ENCODE measurements around the gene SIRT5.

Gene SIRT5

DNA sequence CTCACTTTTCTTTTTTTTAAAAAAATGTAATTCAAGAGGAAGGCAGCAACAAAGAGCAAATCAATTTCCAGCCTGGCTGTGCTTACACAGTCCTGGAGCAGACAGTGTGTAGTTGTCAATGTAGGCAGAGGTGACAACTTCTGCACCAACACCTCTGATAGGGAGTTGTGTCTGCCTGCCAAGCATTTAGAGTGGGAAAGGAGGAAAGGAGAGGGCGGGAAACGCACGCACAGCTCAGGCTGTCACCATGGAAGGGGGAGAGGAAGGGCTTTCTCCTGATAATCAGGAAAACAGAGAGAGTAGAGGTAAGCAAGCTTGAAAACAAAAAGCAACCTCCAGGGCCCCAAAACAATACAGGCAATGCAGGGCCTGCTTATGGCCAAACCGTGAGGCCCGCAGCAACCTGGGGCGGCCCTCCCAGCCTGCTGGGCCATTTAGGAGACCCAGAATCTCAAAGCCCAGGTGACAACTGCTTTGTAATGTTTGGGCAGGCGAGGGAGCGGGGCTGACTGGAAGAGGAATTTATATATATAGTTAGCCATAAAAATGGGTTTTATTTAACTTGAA lies 45.5 kb upstream of the SIRT5 start:
- no peak for DNase-seq (ENCODE audit: low spot score)
- TF ChIP-seq, protein P1, sequence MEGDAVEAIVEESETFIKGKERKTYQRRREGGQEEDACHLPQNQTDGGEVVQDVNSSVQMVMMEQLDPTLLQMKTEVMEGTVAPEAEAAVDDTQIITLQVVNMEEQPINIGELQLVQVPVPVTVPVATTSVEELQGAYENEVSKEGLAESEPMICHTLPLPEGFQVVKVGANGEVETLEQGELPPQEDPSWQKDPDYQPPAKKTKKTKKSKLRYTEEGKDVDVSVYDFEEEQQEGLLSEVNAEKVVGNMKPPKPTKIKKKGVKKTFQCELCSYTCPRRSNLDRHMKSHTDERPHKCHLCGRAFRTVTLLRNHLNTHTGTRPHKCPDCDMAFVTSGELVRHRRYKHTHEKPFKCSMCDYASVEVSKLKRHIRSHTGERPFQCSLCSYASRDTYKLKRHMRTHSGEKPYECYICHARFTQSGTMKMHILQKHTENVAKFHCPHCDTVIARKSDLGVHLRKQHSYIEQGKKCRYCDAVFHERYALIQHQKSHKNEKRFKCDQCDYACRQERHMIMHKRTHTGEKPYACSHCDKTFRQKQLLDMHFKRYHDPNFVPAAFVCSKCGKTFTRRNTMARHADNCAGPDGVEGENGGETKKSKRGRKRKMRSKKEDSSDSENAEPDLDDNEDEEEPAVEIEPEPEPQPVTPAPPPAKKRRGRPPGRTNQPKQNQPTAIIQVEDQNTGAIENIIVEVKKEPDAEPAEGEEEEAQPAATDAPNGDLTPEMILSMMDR (IDR thresholded peaks at IDR 0.05; ENCODE audit: extremely low read depth, insufficient read depth, missing control alignments), result no peak
- in situ Hi-C loops (cut with MboI; ENCODE audit: low pct_unique_long_range_greater_than_20kb, low sequenced_read_pairs, unreplicated experiment), result loop anchor here (25.0 kb wide), 2 partner anchors 342 to 617 kb away; no protein-coding TSS in a partner anchor

DNA sequence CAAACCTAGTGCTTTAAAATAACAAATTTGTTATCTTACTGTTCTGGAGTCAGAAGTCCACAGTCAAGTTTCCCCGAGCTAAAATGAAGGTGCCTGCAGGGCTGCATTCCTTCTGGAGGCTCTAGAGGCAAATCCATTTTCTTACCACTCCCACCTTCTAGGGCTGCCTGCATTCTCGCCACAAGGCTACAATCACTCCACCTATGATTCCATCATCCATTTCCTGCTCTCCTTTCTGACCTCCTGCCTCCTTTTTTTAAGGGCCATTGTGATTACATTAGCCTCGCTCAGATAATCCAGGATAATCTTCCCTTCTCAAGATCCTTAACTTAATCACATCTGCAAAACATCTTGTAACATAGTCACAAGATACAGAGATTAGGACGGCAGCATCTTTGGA lies 42.4 kb upstream of the SIRT5 start:
- no peak for DNase-seq (ENCODE audit: low spot score)
- in situ Hi-C loops (cut with MboI; ENCODE audit: low pct_unique_long_range_greater_than_20kb, low sequenced_read_pairs, unreplicated experiment), result loop anchor here (25.0 kb wide), 2 partner anchors 345 to 620 kb away; no protein-coding TSS in a partner anchor
- TF ChIP-seq, protein P1 (IDR thresholded peaks at IDR 0.05; ENCODE audit: extremely low read depth, insufficient read depth, missing control alignments), result no peak

DNA sequence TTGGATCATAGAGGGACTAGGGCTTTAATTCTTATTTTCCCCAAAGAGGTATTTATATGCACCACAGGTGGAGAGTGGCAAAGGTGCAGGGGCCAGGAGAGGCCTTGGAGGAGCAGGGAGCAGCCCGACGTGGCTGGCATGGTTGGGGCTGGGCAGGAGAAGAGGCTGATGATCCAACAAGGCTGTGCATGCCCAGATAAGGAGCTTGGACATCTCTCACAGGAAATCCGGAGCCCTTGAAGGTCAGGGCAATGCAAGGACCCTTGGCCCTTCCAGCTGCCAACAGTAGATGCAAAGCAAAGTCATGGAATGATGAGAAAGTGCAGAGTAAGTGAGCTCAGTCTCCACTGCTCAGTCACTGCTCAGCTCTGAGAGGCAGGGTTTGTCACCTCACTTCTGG lies 39.9 kb upstream of the SIRT5 start:
- in situ Hi-C loops (cut with MboI; ENCODE audit: low pct_unique_long_range_greater_than_20kb, low sequenced_read_pairs, unreplicated experiment), result loop anchor here (25.0 kb wide), 2 partner anchors 347 to 622 kb away; no protein-coding TSS in a partner anchor
- TF ChIP-seq, protein P1 (IDR thresholded peaks at IDR 0.05; ENCODE audit: extremely low read depth, insufficient read depth, missing control alignments), result no peak
- no peak for DNase-seq (ENCODE audit: low spot score)

DNA sequence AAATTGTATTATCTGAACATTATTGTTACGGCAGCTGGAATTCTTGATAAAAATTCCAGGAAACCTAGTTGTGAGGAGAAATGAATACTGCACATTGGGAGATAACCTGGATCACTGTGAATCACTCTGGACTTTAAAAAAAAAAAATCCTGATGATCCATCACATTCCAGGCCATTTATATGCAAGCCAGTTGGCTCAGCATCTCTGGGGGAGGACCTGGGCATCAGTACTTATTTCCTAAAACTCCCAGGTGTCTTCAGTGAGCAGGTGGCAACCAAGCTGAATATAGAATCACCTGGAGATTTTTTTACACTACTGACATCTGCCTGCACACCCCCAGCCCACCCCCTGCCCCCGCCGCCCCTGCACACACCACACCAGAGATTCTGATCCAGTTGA lies 39.1 kb upstream of the SIRT5 start:
- in situ Hi-C loops (cut with MboI; ENCODE audit: low pct_unique_long_range_greater_than_20kb, low sequenced_read_pairs, unreplicated experiment), result loop anchor here (25.0 kb wide), 2 partner anchors 348 to 623 kb away; no protein-coding TSS in a partner anchor
- TF ChIP-seq, protein P1 (IDR thresholded peaks at IDR 0.05; ENCODE audit: extremely low read depth, insufficient read depth, missing control alignments), result no peak
- no peak for DNase-seq (ENCODE audit: low spot score)

DNA sequence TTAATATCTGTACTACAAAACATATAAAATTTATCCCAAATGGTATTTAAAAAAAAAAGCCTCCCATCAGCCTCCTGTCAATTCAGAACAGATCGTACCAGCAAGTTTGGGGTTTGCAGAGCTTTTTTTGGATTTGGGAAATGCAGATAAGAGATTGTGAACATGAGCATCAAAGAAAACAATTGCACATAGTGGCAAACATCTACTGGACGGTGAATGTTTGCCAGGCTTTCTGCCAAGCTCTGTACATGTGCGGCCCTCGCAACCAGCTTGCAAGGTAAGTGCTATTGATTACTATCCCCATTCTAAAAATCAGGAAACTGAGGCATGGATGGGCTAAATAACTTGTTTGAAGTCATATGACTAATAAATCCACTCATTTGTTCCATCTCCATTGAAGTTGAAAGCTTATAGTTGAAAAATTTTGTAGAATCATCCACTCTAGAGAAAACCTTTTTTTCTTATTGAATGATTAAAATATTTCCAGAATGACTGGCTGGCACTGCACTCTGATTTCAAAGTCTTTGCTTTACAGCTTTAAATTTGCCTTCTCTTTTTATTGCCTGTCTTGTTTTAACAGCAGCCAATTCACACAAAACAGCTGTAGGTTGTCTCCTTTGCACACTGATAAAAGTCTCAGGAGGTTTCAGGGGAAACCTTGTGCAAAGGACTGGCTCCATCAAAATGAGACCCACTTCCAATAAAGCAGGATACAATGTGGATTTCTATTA lies 37.4 kb upstream of the SIRT5 start:
- no peak for DNase-seq (ENCODE audit: low spot score)
- TF ChIP-seq, protein P1 (IDR thresholded peaks at IDR 0.05; ENCODE audit: extremely low read depth, insufficient read depth, missing control alignments), result no peak
- in situ Hi-C loops (cut with MboI; ENCODE audit: low pct_unique_long_range_greater_than_20kb, low sequenced_read_pairs, unreplicated experiment), result loop anchor here (25.0 kb wide), 2 partner anchors 350 to 625 kb away; no protein-coding TSS in a partner anchor

DNA sequence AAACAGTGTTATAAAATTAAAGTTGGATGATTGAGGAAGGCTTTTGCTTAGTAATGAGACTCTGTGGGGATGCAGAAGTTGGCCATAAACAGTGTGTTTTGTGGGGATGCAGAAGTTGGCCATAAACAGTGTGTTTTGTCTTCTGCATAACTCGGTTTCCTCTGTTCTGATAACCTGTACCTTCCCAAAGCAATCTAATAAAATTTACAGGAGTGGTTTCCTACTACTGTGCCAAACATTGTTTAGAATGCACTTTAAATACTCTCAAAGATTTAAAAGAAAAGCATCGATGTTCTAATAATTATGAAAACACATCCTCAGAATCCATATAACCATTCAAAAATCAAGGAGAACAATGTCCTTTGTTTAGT lies 36.9 kb upstream of the SIRT5 start:
- DNase-seq (ENCODE audit: low spot score), result no peak
- TF ChIP-seq, protein P1 (IDR thresholded peaks at IDR 0.05; ENCODE audit: extremely low read depth, insufficient read depth, missing control alignments), result no peak
- in situ Hi-C loops (cut with MboI; ENCODE audit: low pct_unique_long_range_greater_than_20kb, low sequenced_read_pairs, unreplicated experiment), result loop anchor here (25.0 kb wide), 2 partner anchors 350 to 625 kb away; no protein-coding TSS in a partner anchor
